Measurements from ENCODE around the gene EN1. TPM values are rescaled to one million over a fixed set of nuclear protein-coding genes. Genes with fewer than 3 reads are reported as not detected.

EN1 gene
- not detected in 2 replicates for total RNA-seq

DNA sequence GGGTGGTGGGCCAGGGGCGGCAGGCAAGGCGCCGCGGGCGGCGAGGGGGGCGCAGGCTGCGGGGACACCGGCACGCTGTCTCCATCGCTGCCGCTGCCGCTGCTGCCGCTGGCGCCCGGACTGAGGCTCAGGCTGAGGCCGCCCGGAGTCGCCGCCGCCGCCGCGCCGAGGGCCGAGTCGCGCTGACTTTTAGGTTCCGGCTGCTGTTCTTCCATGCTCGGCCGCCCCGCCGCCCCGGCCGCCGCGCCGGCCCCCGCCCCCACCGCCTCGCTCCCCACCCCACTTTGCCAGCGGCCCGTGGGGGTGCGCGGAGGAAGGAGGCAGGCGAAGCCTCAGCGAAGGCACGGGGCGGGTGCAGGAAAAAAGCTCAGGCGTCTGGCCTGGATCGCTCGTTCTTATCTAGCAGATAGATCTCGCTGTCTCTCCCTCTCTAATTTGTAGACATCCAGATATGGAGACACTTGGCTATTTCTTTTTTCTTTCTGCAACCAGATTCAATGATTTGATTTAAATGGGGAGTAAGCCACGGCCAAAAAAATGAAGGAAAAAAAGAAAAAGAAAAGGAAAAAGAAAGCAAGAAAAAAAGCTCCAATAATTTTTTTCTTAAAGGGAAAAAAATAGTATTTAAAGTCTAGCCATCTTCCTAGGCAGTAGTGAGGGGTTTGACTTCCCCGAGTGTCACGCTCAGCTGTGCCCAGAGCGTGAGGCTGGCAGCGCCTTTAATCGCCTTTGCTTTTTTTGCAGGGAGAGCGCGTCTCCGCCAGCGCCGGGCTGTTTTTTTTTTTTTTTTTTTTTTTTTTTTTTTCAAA lies at the start of gene EN1:
Gene EN1 (minus strand): TSS at position 696 of the 809 bp plus-strand sequence. CDS start 481 bp downstream, at position 215.

Other genes with a start within 250 kb of the EN1 start
- gene MARCO, start 94.5 kb upstream of the EN1 start, total RNA-seq: not detected in 2 replicates